NCI-H1436 treated with DMSO at 0.1 percent for 48 hours (cell line): Measurements from ENCODE around the gene USE1.

Source experiments
- DNase-seq: peaks from one replicate; lab custom pipeline; 2025; lab: John Stamatoyannopoulos, UW

USE1 gene

DNA sequence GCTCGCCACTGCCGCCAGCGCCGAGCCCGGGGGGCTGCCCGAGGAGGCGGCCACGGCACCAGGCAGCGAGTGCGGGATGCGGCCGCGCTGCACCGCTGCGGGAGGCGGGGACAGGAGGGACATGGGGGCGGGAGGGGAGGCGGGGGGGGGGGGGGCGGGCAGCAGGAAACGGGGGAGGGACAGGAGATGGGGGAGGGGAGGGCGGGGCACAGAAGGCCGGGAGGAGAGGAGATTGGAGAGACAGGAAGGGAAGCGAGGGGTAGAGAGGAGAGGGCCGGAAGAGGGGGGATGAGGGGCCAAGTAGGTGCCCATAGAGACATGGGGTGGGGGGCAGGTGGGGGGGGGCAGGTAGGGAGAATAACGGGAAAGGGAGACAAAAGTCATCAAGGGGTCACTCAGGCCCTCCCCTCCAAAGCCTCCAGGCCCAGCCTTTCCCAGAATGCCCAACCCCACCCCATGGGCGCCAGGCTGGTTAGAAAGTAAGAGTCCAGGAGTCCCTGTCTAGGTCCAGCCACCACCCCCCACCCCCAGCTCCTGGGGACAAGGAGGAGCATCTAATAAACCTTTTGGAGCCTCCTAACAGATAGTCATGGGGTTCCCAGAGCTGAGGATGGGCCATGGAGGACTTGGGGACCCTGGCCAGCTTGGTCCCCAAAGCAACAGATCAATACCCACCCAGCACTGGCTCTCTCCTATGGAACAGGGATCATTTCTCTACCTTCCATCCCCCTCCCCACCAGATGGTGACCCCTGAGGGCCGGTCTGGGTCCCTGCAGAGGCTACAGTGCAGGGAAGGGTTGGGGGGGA lies 21.0 kb downstream of the USE1 start:
- DNase-seq, result no peak

DNA sequence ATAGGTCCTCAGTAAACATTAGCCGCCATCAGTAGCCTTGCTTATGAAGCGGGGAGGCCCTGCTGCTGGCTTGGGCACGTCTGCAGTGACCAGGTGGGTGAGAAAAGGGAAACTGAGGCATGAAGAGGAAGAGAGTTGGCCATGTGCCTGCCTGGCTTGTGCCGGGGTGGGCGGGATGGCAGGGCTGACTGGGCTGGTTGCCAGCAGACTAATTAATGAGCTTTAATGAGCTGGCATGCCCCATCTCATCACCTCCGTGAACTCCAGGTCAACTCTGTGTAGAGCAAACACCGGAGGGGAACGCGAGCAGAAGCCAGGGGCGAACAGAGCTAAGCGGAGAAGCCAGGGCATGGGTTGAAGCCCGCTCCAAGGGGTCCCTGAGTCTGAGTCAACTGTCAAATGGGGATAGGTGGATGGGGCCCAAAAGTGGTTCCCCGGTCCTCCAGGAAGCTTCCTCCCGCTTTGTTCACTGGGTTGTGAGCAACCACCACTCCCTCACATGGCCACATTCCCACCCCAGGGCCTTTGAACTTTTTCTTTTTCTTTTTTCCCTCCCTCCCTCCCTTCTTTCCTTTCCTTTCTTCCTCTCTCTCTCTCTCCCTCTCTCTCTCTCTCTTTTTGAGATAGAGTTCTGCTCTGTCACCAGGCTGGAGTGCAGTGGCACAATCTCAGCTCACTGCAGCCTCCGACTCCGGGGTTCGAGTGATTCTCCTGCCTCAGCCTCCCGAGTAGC lies 21.8 kb downstream of the USE1 start:
- no peak for DNase-seq

DNA sequence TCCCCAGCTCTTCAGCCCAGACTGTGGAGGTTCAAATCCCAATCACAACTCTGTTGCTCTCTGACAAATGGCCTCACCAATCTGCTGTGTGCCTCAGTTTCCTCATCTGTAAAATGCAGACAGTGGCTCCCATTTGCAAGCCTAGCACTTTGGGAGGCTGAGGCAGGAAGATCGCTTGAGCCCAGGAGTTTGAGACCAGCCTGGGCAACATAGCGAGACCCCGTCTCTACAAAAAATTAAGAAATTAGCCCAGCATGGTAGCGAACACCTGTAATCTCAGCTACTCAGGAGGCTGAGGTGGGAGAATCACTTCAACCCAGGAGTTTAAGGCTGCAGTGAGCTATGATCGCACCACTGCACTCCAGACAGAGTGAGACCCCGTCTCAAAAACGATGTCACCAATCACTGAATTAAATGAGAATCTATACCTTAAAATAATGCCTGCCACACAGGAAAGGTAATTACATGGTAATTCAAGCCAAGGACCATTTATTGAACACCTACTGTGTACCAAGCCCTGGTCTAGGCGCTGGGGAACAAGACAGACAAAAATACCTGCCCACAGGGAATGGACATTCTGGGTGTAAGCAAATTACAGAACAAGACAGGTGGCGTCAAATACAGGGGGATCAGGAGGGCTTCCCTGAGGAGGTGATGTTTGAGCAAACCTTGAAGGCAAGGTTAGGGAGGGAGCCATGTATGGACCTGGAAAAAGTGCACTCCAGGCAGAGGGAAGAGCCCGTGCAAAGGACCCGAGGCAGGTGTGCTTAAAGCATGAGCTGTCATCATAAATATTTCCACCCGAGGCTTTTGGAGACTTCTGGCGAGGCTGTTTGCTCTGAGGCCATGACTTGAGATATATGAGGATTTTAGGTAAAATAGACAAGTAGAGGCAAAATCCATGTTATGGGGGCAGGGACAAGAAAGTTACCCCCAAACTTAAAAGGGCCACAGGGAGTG lies 22.9 kb downstream of the USE1 start:
- no peak for DNase-seq

DNA sequence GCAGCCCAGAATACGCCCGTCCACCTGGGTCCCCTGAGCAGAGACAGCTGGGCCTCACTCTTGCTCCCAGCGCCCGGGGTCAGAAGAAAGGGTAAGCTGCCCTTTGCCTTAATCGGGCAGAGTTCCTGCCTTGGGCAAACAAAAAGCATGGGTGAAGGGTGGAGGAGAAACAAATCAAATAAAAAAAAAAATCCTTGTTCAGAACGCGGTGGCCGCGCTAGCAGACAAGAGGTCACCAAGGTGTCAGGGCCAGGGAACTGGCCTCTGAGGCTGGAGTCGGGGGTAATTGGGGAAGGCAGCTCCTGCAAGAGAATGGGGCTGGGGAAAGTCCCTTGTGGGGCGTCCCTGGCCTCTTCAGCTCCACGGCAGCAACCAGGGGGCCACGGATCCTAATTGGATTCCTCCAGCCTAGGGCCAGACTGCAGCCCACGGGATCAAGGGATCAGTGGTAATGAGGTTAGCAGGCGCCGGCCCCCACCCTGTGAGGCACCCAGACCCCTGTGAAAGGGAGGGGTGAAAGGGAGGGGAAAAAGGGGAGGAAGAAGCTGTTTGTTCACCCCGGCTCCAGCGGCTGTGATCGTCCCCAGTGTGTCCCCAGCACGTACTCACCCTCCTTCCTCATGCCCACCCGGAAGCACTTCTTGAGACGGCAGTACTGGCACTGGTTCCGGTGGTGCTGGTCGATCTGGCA lies 25.1 kb downstream of the USE1 start:
- DNase-seq, result no peak

DNA sequence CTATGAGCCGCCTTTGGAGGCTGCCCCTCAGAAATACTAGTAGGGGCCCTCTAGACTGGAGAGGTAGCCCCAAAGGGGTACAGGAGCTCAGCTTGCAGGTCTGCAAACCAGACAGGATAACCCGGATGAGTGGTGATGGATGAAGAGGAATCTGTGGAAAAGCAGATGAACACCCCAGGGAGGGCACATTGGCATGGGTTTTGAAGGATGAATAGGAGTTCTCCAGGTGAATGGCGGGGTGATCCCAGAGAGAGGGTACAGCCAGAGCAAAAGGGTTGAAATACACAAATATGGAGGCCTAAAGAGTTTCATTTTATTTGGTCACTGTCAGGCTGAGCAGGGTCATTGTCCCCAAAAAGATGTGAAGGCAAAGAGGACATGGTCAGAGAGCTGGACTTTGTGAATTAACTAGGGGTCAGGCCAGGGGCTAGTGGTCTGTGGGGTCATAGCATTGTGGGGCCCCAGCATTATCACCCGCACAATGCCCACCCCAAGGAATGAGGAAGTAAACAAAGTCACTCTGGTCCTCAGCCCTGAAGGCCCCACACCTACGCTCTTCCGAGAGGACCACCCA lies 25.8 kb downstream of the USE1 start:
- DNase-seq, result no peak

DNA sequence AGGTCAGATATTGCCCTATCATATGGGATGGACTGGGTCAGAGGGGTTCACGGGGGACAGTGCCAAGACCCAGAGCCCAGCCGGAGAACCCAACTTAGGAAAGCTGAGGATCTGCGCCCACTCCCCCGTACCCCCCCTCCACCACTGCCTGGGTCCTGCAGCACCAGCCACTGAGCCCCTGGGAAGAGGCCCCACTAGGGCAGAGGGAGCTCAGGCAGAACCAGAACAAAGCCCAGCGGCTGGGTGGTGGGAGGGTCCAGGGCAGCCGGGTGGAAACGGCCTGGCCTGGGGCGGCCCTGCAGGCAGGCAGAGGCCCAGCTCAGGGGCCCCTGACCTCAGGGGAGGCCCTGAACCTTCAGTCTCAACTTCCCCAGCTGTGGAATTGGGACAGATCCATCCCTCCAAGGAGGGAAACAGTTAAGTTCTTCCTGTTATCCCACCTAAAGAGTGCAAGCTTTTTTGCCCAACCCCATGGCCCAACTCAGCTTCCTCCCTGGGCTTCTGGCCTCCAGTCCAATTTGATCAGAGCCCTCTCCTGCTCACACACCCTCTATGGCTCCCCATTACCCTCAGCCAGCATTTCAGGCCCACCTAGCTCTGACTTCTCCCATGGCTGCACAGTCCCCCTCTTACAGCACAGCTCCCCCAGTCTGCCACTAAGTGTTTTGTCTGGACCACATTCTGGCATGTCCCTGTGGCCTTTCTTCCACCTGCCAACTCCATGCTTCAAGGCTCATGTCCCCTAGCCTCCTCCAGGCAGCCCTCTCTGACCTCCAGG lies 27.5 kb downstream of the USE1 start:
- no peak for DNase-seq

DNA sequence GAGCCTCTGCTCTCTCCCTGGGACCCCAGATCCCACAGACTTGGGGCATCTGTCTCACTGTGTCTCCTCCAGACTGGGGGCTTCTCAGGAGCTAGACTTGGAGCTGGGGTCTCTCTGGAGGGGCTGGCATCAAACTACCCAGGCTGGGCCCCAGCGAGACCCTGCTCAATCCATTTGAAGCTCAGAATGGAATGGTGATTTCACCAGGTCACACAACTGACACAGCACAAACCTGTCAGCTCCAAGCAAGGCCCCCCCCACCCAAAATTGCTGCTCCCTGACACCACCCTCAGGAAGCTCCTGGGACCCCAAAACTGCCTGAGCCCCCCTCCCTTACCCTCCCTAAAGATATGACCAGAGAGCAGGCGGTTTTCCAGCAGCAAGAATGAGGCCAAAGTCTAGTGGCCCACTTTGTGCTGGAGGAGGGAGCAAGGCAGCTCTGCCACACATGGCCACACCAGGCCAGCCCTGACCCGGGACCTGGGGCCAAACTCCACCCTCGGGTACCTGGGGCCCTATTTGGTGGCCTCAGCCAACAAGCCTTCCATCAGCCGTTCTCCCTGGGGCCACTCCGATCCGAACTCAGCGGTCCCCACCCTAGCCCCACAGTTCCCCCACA lies 28.2 kb downstream of the USE1 start:
- DNase-seq, result no peak

DNA sequence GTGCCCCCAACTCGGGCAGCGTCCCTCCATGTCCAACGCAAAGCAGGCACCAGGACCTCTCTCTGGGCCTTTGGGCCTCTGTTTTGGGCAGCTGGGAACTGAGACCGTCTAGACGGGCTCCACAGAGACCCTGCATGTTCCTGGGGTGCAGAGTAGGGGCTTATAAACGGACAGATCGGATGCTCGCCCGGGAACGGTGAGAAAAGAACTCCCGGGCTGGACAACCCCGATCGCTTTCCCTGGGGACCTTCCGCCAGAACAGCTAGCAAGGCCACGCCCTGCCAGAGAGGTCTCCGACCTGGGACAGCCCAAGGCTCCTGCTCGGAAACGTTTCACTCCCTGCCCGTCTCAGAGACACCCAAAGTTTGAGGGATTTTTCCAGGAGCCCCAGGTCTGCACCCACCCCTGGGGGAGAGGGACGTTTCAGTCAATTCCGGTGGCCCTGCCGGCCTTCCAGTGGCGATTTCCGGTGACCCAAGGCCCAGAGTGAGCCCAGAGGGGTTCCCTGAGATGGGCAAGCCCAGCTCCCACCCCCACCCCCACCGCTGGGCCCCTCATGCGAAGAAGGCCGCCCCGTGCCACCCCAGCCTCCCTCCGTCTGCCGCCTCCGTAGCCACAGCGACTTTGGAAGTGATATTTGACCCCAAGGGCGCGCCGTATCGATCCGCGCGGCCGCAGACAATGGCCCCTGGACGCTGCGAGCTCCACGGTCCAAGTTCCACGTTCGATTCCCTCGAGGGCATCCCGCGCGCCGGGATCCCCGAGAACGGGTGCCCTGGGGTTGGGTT lies 28.9 kb downstream of the USE1 start:
- no peak for DNase-seq

DNA sequence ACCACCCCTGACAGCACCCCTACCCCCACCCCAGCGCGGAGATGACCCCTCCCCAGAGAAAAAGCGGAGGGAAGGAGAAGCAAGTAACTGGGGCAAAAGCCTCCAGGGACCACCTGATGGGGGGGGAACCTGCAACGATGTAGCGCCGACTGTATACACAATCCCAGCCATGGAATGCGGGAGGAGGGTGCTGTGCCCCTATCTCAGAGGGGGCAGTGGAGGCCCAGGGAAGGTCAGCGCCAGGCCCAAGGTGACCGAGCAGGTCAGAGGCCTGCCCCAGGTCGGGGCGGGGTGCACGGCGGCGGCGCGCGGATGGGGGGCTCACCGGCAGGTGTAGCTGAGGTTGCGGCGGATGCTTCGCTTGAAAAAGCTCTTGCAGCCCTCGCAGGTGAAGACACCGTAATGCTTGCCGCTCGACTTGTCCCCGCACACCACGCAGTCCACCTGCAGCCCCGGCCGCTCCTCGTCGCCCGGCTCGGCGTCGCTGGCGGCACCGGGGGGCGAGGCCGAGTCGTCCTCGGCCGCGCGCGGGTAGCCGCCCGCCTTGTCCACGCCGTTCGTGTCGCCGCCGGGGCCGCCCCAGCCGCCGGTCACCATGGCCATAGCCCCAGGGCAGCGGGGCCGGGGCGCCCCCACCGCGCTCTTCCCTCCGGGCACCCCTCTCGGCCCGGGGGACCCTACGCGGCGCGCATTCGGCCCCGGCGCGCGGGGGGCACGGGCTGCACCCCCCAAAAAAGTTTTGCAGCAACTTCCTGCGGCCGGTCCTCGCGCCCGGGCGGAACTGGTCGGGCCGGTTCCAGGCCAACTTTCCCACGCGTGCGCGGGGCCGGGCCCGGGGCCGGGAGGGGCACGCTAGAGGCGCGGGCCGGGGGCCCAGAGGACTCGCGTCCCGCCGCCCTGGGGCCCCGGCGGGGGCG lies 29.7 kb downstream of the USE1 start:
- DNase-seq, result no peak

DNA sequence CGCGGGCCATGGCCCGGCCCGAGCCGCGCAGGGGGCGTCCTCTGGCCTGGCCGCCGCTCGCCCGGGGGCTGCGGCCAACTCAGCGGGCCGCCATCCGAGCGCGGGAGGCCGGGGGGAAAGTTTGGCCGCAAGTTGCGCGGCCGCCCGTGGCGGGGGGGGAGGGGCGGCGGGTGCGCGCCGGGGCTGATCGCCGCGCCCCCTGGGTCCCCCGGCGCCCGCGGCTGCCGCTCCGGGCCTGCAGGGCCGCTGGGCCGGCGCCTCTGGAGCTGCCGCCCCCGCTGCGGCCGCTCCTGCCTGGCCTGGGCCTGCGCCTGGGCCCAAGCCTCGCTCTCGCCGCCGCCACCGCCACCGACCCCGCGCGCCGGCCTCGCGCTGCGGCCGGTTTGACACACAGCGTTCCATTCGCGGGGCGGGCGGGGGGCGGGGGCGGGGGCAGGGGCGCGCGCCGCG lies 30.4 kb downstream of the USE1 start, which contains the start of gene NR2F6:
TSS of gene NR2F6 (minus strand) at position 385 of the 450 bp plus-strand sequence. CDS start 699 bp downstream, outside the sequence.
- no peak for DNase-seq

DNA sequence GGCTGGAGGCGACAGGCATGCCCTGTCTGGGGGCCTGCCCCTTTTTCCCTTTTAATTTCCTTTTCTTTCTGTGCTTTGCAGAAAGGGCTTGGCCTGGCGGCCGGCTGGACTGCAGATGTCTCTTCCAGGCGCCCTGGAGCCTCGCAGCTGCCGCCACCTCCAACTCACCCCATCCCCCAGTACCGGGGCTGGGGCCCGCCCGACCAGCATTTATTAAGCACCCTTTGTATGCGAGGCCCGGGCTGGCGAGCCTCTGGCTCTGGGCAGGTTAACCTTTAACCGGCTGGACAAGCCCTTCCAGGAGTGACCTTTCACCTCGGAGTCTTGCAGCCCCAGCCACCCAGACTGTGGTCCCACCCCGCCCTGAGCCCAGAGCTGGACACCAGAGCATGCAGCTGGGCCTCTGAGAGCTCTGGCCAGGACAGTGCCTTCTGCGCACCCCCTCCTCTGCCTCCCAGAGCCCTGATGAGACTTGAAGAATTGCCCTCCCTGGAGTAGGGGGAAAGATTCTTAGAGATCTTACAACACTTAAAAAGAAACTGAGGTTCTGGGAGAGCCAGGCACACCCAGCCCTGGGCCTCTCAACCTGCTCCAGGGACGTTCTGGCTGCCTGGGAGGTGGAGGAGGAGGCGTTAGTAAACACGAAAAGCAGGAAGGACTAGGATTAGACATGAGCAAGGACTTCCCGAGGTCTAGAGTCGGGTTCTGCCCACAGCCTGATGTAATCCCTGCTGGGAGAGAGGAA lies 31.7 kb downstream of the USE1 start:
- no peak for DNase-seq

DNA sequence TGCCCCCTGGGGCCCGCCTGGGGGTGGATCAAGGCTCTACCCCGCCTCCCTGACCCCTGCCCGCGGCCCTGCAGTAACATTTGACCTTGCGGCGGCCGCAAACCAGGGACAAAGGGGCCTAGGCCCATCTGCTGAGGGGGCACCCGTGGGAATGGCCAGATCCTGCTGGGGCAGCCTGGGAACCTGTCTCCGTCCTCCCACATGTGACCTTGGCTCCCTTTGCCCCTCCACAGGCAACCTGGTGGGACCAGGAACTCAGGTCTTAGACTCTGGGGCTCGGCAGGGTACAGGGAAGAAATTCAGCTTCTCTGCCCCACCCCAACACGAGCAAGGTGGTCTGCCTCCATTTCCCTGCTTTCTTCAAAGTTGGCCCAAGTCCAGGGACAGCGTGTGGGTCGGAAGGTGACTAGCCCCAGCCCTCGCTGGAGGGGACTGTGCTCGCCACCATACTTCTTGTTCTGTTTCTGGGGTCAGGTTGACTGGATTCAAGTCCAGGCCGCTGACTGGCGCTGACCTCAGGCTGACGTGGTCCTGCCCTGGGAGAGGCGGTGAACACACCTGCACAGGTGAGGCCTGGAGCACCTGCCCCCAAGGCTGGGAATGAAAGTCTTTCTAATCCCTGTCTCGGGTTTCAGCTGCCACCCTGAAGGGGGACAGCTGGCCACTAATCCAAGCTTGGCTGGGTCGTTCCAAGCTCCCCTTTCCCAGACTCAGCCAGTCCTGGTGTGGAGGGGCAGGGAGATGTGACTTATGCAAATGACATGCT lies 33.0 kb downstream of the USE1 start:
- no peak for DNase-seq

DNA sequence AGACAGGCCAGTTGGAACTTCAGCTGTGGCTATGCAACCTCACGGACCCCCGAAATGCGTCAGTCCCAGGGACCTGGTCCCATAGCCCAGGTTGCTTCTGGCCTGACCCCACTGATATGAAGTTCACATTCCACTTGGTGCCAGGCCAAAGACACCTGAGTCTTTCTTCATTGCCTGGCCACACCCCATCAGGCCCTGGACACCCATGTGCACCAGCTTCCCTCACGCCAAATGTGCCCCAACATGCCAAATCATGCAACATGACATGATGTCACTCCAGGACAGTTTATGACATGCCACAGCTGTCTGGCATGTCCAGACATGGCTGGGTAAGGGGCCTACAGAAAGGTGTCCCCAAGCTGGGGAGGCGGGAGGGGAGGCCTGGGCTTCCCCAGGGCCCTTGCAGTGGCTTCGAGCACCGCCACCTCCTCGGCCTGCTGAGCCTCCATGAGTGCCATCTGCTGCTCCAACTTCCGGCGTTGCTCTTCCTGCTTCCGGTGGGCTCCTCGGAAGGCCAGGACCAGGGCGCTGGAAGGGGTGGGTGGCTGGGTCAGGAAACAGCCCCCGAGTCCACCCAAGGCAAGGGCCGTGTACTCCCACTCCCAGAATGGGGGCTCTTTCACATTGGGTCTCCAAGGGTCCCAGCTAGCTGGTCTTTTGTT lies 34.9 kb downstream of the USE1 start:
- DNase-seq, result no peak

DNA sequence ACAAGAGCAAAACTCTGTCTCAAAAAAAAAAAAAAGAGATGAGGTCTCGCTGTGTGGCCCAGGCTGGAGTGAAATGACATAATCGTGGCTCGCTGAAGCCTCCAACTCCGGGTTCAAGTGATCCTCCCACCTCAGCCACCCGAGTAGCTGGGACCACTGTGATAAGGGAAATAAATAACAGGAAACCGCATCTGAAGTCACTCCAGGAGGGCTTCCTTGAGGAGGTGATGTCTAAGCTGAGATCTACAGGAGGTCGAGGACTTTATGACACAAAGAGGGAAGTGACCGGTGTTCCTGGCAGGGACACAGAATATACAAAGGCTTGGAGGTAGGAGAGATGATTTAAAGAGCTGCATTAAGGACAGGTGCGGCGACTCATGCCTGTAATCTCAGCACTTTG lies 39.5 kb downstream of the USE1 start:
- DNase-seq, result no peak

DNA sequence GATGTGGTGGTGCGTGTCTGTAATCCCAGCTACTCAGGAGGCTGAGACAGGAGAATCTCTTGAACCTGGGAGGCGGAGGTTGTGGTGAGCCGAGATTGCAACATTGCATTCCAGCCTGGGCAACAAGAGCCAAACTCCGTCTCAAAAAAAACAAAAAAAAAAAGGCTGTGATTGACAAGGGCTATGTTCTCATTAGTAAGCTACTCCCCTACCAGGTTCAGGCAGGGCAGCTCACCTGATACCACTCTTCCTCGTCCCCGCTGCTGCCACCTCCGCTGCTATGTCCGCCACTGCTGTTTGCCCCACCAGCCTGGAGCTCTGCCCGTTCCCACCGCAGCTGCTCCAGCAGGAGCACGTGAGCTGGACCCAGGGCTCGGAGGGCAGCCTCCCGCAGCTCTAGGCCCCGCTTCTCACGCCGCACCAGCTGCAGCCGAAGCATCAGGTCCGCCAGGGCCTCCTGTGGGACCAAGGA lies 40.0 kb downstream of the USE1 start:
- DNase-seq, result no peak

DNA sequence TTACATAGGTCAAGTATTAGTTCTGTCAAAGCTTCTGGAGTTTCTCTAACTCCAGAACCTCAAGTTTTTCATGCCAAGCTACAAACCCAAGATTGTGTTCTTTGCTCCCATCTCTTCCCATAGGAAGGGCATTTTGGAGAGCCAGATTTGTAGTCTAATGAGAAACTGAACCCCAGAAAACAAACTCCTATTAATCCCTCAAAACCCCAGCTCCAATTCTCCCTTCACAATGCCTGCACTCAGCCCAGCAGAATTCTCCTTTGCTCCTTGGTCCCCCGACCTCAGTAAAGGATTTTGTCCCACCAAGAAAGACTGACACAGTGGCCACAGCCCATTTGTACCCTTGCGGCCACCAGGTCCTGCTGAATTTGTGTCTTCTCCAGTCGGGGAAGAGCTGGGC lies 41.0 kb downstream of the USE1 start:
- DNase-seq, result no peak
